K562 (cell line): Measurements from ENCODE around the gene BTBD16. TPM values are rescaled to one million over a fixed set of nuclear protein-coding genes. Genes with fewer than 3 reads are reported as not detected.

ENCODE experiments used
- CBX1 ChIP-seq: sonication (generic); IDR thresholded peaks from 2 replicates; pipeline ENCODE4 v1.6.1; 2016; ENCODE audit warnings: antibody characterized with exemption, low read depth, mild to moderate bottlenecking
- CREB5 ChIP-seq: fragments of 250-450 bp; sonication (Bioruptor Pico); IDR thresholded peaks from 2 replicates; pipeline ENCODE4 v1.5.0; 2020; ENCODE audit warnings: mild to moderate bottlenecking
- ETV6 ChIP-seq, 3 experiments: fragments of 150-350 bp in 1 of 3; sonication (generic) in 1 of 3; formaldehyde crosslinking in 1 of 3; IDR thresholded peaks; 2 replicates each; pipeline versions ENCODE4 v1.6.1 to v1.8.0; 2014 to 2022; ENCODE audit warnings: borderline replicate concordance in 2 of 3, low read depth in 2 of 3, antibody characterized with exemption in 1 of 3, low read length in 1 of 3, mild to moderate bottlenecking in 1 of 3, missing genetic modification reagents in 1 of 3
- HINFP ChIP-seq: fragments of 450-650 bp; conservative IDR thresholded peaks from 2 replicates; pipeline ENCODE4 v1.6.1; 2016; ENCODE audit warnings: missing genetic modification characterization, low read depth, mild to moderate bottlenecking, control low read depth, missing compliant biosample characterization
- HMG20A ChIP-seq: fragments of 450-650 bp; formaldehyde crosslinking; conservative IDR thresholded peaks from 2 replicates; pipeline ENCODE4 v1.4.0; 2020; ENCODE audit warnings: mild to moderate bottlenecking, mixed read lengths
- HMG20B ChIP-seq: fragments of 250-450 bp; sonication (Bioruptor Pico); IDR thresholded peaks from 2 replicates; pipeline ENCODE4 v1.5.0; 2021; ENCODE audit warnings: mild to moderate bottlenecking
- IRF2 ChIP-seq: sonication (generic); formaldehyde crosslinking; IDR thresholded peaks from 2 replicates; pipeline ENCODE4 v1.8.1; 2022; ENCODE audit warnings: mild to moderate bottlenecking, missing genetic modification reagents
- JUND ChIP-seq, 2 experiments: IDR thresholded peaks; 2 replicates in 1 of 2; 3 replicates in 1 of 2; pipeline ENCODE4 v1.6.1; 2011; ENCODE audit warnings: borderline replicate concordance in 2 of 2, low read depth in 2 of 2, low read length in 2 of 2, improper control_type of control experiment in 1 of 2, missing biosample characterization in 1 of 2, missing genetic modification characterization in 1 of 2, missing genetic modification reagents in 1 of 2
- KAT2B ChIP-seq: IDR thresholded peaks from one replicate; pipeline ENCODE4 v1.6.1; 2012; ENCODE audit warnings: low read depth, mild to moderate bottlenecking, control low read depth, inconsistent platforms, low read length, moderate library complexity
- NFE2 ChIP-seq: IDR thresholded peaks from 2 replicates; pipeline ENCODE4 v1.6.1; 2014; ENCODE audit warnings: antibody characterized with exemption, low read depth
- polyA plus RNA-seq, 8 experiments: library from polyadenylated mRNA; depleted of rRNA in 4 of 8; stranded (reverse) in 5 of 8; unstranded in 3 of 8; fragments of >200 nt; fragmentation: Nextera tagmentation in 2 of 8; fragmentation: Illumina TruSeq in 1 of 8; extraction: Ambion mirVana in 2 of 8; extraction: Trizol in 1 of 8; gene quantifications; 2 replicates each; pipeline versions ENCODE4 v1.2.1 to v1.2.3, GENCODE V29; 2011 to 2014; ENCODE audit warnings: inconsistent platforms in 1 of 8, missing spikeins in 1 of 8
- total RNA-seq, 7 experiments: library from RNA; depleted of rRNA in 6 of 7; stranded (reverse); fragments of >200 nt in 6 of 7; fragmentation: Illumina TruSeq in 2 of 7; extraction: Trizol in 2 of 7; gene quantifications; 2 replicates each; pipeline versions ENCODE4 v1.2.1 to v1.2.3, GENCODE V29; 2011 to 2021; ENCODE audit warnings: low replicate concordance in 1 of 7
- TF ChIP-seq, protein P1 (sequence below): fragments of 450-650 bp; IDR thresholded peaks from 2 replicates; pipeline ENCODE4 v1.6.1; 2014; ENCODE audit warnings: low read depth, mild to moderate bottlenecking, moderate library complexity, borderline replicate concordance
- TF ChIP-seq, protein P2 (sequence below): fragments of 450-650 bp; formaldehyde crosslinking; IDR thresholded peaks from 2 replicates; pipeline ENCODE4 v1.4.0; 2020; ENCODE audit warnings: mild to moderate bottlenecking, mixed read lengths
- TF ChIP-seq, protein P3 (sequence below): fragments of 450-650 bp; IDR thresholded peaks from 2 replicates; pipeline ENCODE4 v1.6.1; 2016; ENCODE audit warnings: borderline replicate concordance

Gene BTBD16
- total and polyA plus RNA-seq, 9 of the 15 experiments (the other 6 are each of a cell fraction or from before 2014, with no cell fraction given), result 0.11 TPM; not detected in 8

GRCh38 chr10:122357685-122358084 is 86.6 kb downstream of the BTBD16 start (continued):
- TF ChIP-seq HINFP (tag) (no peak), CBX1 (no peak), ETV6 (IDR thresholded peaks at IDR 0.05; ENCODE audit: borderline replicate concordance in 1 of 2, low read depth in 2 of 2, low read length in 1 of 2) (no peak), ETV6 (CRISPR knock-in tag; IDR thresholded peaks at IDR 0.05; ENCODE audit: borderline replicate concordance) (no peak), NFE2 (no peak), KAT2B (no peak), CREB5 (no peak), HMG20A (CRISPR knock-in tag) (no peak), JUND (IDR thresholded peaks at IDR 0.05; ENCODE audit: borderline replicate concordance, low read depth, low read length) (no peak), JUND (tag; IDR thresholded peaks at IDR 0.05; ENCODE audit: borderline replicate concordance, low read depth, low read length) (no peak), HMG20B (CRISPR knock-in tag) (no peak), IRF2 (CRISPR knock-in tag) (no peak)
- TF ChIP-seq, protein P1, sequence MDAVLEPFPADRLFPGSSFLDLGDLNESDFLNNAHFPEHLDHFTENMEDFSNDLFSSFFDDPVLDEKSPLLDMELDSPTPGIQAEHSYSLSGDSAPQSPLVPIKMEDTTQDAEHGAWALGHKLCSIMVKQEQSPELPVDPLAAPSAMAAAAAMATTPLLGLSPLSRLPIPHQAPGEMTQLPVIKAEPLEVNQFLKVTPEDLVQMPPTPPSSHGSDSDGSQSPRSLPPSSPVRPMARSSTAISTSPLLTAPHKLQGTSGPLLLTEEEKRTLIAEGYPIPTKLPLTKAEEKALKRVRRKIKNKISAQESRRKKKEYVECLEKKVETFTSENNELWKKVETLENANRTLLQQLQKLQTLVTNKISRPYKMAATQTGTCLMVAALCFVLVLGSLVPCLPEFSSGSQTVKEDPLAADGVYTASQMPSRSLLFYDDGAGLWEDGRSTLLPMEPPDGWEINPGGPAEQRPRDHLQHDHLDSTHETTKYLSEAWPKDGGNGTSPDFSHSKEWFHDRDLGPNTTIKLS, result no peak
- TF ChIP-seq, protein P2, sequence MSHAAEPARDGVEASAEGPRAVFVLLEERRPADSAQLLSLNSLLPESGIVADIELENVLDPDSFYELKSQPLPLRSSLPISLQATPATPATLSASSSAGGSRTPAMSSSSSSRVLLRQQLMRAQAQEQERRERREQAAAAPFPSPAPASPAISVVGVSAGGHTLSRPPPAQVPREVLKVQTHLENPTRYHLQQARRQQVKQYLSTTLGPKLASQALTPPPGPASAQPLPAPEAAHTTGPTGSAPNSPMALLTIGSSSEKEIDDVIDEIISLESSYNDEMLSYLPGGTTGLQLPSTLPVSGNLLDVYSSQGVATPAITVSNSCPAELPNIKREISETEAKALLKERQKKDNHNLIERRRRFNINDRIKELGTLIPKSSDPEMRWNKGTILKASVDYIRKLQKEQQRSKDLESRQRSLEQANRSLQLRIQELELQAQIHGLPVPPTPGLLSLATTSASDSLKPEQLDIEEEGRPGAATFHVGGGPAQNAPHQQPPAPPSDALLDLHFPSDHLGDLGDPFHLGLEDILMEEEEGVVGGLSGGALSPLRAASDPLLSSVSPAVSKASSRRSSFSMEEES (CRISPR knock-in tag), result no peak
- TF ChIP-seq, protein P3, sequence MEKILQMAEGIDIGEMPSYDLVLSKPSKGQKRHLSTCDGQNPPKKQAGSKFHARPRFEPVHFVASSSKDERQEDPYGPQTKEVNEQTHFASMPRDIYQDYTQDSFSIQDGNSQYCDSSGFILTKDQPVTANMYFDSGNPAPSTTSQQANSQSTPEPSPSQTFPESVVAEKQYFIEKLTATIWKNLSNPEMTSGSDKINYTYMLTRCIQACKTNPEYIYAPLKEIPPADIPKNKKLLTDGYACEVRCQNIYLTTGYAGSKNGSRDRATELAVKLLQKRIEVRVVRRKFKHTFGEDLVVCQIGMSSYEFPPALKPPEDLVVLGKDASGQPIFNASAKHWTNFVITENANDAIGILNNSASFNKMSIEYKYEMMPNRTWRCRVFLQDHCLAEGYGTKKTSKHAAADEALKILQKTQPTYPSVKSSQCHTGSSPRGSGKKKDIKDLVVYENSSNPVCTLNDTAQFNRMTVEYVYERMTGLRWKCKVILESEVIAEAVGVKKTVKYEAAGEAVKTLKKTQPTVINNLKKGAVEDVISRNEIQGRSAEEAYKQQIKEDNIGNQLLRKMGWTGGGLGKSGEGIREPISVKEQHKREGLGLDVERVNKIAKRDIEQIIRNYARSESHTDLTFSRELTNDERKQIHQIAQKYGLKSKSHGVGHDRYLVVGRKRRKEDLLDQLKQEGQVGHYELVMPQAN, result no peak
